DMS 273 treated with DMSO at 0.1 percent for 48 hours (cell line): Measurements from ENCODE around the gene MAPK1.
"Not testable (repeated sequence)": the region's sequence is repeated elsewhere in the genome, so short reads cannot be mapped to it uniquely, and the experiment has no call there.

ENCODE experiments used
- DNase-seq: peaks from one replicate; lab custom pipeline; 2025; lab: John Stamatoyannopoulos, UW

Gene MAPK1

GRCh38 chr22:21790849-21791610 is 76.4 kb downstream of the MAPK1 start:
- DNase-seq: not testable (repeated sequence)

- no peak for DNase-seq
Observed at GRCh38 chr22:21790359-21790758, 77.1 kb downstream of the MAPK1 start.

- not testable (repeated sequence) for DNase-seq
Observed at GRCh38 chr22:21787565-21787964, 79.9 kb downstream of the MAPK1 start.

- DNase-seq: no peak
Observed at GRCh38 chr22:21780259-21780658, 87.2 kb downstream of the MAPK1 start.

GRCh38 chr22:21779444-21779843 is 88.0 kb downstream of the MAPK1 start:
- DNase-seq: no peak

- no peak for DNase-seq
Observed at GRCh38 chr22:21778705-21779363, 88.6 kb downstream of the MAPK1 start.

GRCh38 chr22:21771631-21771976 is 95.8 kb downstream of the MAPK1 start:
- DNase-seq: no peak

- no peak for DNase-seq
Observed at GRCh38 chr22:21768435-21768834, 99.0 kb downstream of the MAPK1 start.

GRCh38 chr22:21766691-21767462 is 100.6 kb downstream of the MAPK1 start:
- no peak for DNase-seq

GRCh38 chr22:21765909-21766529 is 101.4 kb downstream of the MAPK1 start:
- no peak for DNase-seq

GRCh38 chr22:21764038-21764804 is 103.2 kb downstream of the MAPK1 start:
- no peak for DNase-seq

- DNase-seq: no peak
Observed at GRCh38 chr22:21762712-21763581, 104.5 kb downstream of the MAPK1 start.

- no peak for DNase-seq
Observed at GRCh38 chr22:21761994-21762680, 105.3 kb downstream of the MAPK1 start.

GRCh38 chr22:21761086-21761485 is 106.4 kb downstream of the MAPK1 start:
- no peak for DNase-seq

- no peak for DNase-seq
Observed at GRCh38 chr22:21760640-21761039, 106.8 kb downstream of the MAPK1 start.

GRCh38 chr22:21759646-21760376 is 107.6 kb downstream of the MAPK1 start:
- no peak for DNase-seq

- no peak for DNase-seq
Observed at GRCh38 chr22:21759093-21759492, 108.4 kb downstream of the MAPK1 start.

GRCh38 chr22:21758091-21758864 is 109.2 kb downstream of the MAPK1 start:
- DNase-seq: no peak

- DNase-seq: no peak
Observed at GRCh38 chr22:21755851-21756284, 111.6 kb downstream of the MAPK1 start.
